GM12878 (cell line): ENCODE data around the gene PHF10. TPM values are rescaled to one million over a fixed set of nuclear protein-coding genes. Genes with fewer than 3 reads are reported as not detected.

ENCODE experiments used
- ATAC-seq: fragments of 200-7000 bp; cut with Tn5 transposase; 3 replicates; pipeline ENCODE4 v1.9.1; 2020; ENCODE audit warnings: mild to moderate bottlenecking, moderate library complexity
- BruUV-seq: library from RNA; stranded (reverse); fragments of 400-500 nt; replicated peaks from 2 replicates; lab custom pipeline; 2021; lab: Mats Ljungman, UMichigan
- CTCF ChIA-PET: fragments of 300-600 bp; sonication (Branson Sonifier 250); formaldehyde crosslinking; extraction: SDS; loops from one replicate; lab custom pipeline; 2021; ENCODE audit warnings: inconsistent platforms; lab: Yijun Ruan, JAX
- POLR2A ChIA-PET: fragments of 350-600 bp; formaldehyde crosslinking; extraction: SDS; loops from one replicate; lab custom pipeline; 2021; ENCODE audit warnings: inconsistent platforms; lab: Charles Lee
- RAD21 ChIA-PET: fragments of 300-600 bp; sonication (Branson Sonifier 250); formaldehyde crosslinking; loops from one replicate; lab custom pipeline; 2023; ENCODE audit warnings: antibody characterized with exemption; ENCODE audit not compliant: unreplicated experiment; lab: Charles Lee
- SMC1A ChIA-PET: fragments of 300-600 bp; sonication (Branson Sonifier 250); formaldehyde crosslinking; loops from one replicate; lab custom pipeline; 2023; ENCODE audit not compliant: unreplicated experiment, uncharacterized antibody; lab: Charles Lee
- DNase-seq: peaks from one replicate; pipeline ENCODE4 v3.0.0-alpha.2; 2011; ENCODE audit warnings: low read depth, low spot score
- FAIRE-seq: peaks from 3 replicates; lab custom pipeline; 2011; peaks lifted over from hg19 to GRCh38; lab: Jason Lieb, UNC
- H2AFZ ChIP-seq: 2 replicates; pipeline ENCODE4 v1.6.0; 2011; ENCODE audit warnings: low read depth, low read length, control low read depth; ENCODE audit not compliant: control insufficient read depth
- H3K27ac ChIP-seq: 2 replicates; pipeline ENCODE4 v1.5.1; 2011; ENCODE audit warnings: control low read depth; ENCODE audit not compliant: control insufficient read depth, insufficient read depth
- H3K27me3 ChIP-seq, 2 experiments: replicated peaks in 1 of 2; 2 replicates each; pipeline versions ENCODE4 v1.6.0 to v1.6.1; 2011; ENCODE audit warnings: low read length in 1 of 2; ENCODE audit not compliant: control insufficient read depth in 2 of 2, insufficient read depth in 2 of 2
- H3K36me3 ChIP-seq, 2 experiments: 2 replicates each; pipeline ENCODE4 v1.5.1; 2011; ENCODE audit warnings: low read length in 1 of 2; ENCODE audit not compliant: control insufficient read depth in 2 of 2, insufficient read depth in 2 of 2
- H3K4me1 ChIP-seq: 2 replicates; pipeline ENCODE4 v1.6.1; 2011; ENCODE audit warnings: mild to moderate bottlenecking, low read length, moderate library complexity, mixed read lengths; ENCODE audit not compliant: control insufficient read depth, insufficient read depth
- H3K4me2 ChIP-seq: 2 replicates; pipeline ENCODE4 v1.6.0; 2011; ENCODE audit warnings: control low read depth; ENCODE audit not compliant: control insufficient read depth, insufficient read depth
- H3K4me3 ChIP-seq: fragments of 200-600 bp; sonication (generic); 2 replicates; pipeline ENCODE4 v1.5.1; 2016
- H3K79me2 ChIP-seq: 2 replicates; pipeline ENCODE4 v1.6.0; 2011; ENCODE audit warnings: low read length; ENCODE audit not compliant: control insufficient read depth, insufficient read depth
- H3K9ac ChIP-seq: 2 replicates; pipeline ENCODE4 v1.8.0; 2011; ENCODE audit warnings: low read length, control low read depth, mixed read lengths; ENCODE audit not compliant: control insufficient read depth, insufficient read depth
- H3K9me3 ChIP-seq: replicated peaks from 3 replicates; pipeline ENCODE4 v1.5.1; 2011; ENCODE audit warnings: mild to moderate bottlenecking, low read length; ENCODE audit not compliant: control insufficient read depth, insufficient read depth
- H4K20me1 ChIP-seq: 2 replicates; pipeline ENCODE4 v1.6.0; 2011; ENCODE audit not compliant: control insufficient read depth, insufficient read depth
- BMI1 ChIP-seq: fragments of 450-650 bp; IDR thresholded peaks from 2 replicates; pipeline ENCODE4 v1.6.1; 2016; ENCODE audit warnings: mild to moderate bottlenecking, moderate library complexity, borderline replicate concordance
- HCFC1 ChIP-seq: fragments of 150-350 bp; IDR thresholded peaks from 2 replicates; pipeline ENCODE4 v1.6.1; 2014; ENCODE audit warnings: low read length
- HDGF ChIP-seq: fragments of 450-650 bp; IDR thresholded peaks from 2 replicates; pipeline ENCODE4 v1.6.1; 2016; ENCODE audit warnings: antibody characterized with exemption
- IKZF1 ChIP-seq: fragments of 450-650 bp; conservative IDR thresholded peaks from 2 replicates; pipeline ENCODE4 v1.6.1; 2017; ENCODE audit warnings: antibody characterized with exemption, mild to moderate bottlenecking
- NFIC ChIP-seq: IDR thresholded peaks from 2 replicates; pipeline ENCODE4 v1.6.1; 2012; ENCODE audit warnings: low read depth, mild to moderate bottlenecking, inconsistent platforms, low read length, moderate library complexity
- RBBP5 ChIP-seq: fragments of 200-600 bp; sonication (generic); conservative IDR thresholded peaks from 2 replicates; pipeline ENCODE4 v1.6.1; 2016
- SRF ChIP-seq, 2 experiments: IDR thresholded peaks; 2 replicates each; pipeline ENCODE4 v1.6.1; 2011; ENCODE audit warnings: low read depth in 2 of 2, low read length in 2 of 2, mild to moderate bottlenecking in 1 of 2, moderate library complexity in 1 of 2
- TBL1XR1 ChIP-seq: IDR thresholded peaks from 2 replicates; pipeline ENCODE4 v1.6.1; 2012; ENCODE audit warnings: low read depth, low read length, improper control_type of control experiment
- YY1 ChIP-seq: IDR thresholded peaks from 2 replicates; pipeline ENCODE4 v1.6.1; 2011; ENCODE audit warnings: low read depth, mild to moderate bottlenecking, low read length
- ZSCAN29 ChIP-seq: fragments of 450-650 bp; IDR thresholded peaks from 2 replicates; pipeline ENCODE4 v1.6.1; 2017; ENCODE audit warnings: mild to moderate bottlenecking, moderate library complexity
- WGBS: methylation state at CpG from one replicate; pipeline ENCODE4 v1.1.6; 2016; ENCODE audit warnings: low lambda C conversion rate; ENCODE audit not compliant: insufficient replicate concordance, insufficient coverage; ENCODE audit errors: missing lambda C conversion rate; 5-methylcytosine and 5-hydroxymethylcytosine counted together
- in situ Hi-C: fragments of 300-500 bp; cut with MboI; formaldehyde crosslinking; loops from 9 replicates; pipeline ENCODE4 v1.14.3; 2018; ENCODE audit warnings: mixed read lengths
- intact Hi-C: fragments of 100-400 bp; cut with micrococcal nuclease; formaldehyde crosslinking; loops from one replicate; pipeline ENCODE4 v1.14.2; 2022; ENCODE audit not compliant: unreplicated experiment
- polyA plus RNA-seq, 11 experiments: library from polyadenylated mRNA; depleted of rRNA in 4 of 11; unstranded in 6 of 11; stranded (reverse) in 5 of 11; fragments of >200 nt; fragmentation: Nextera tagmentation in 4 of 11; fragmentation: Illumina TruSeq in 1 of 11; extraction: Ambion mirVana in 4 of 11; extraction: Trizol in 1 of 11; gene quantifications; 1 replicate in 1 of 11; 2 replicates in 10 of 11; pipeline versions ENCODE4 v1.2.1 to v1.2.3, GENCODE V29; 2011 to 2016; ENCODE audit warnings: inconsistent platforms in 2 of 11, missing spikeins in 2 of 11, low read depth in 1 of 11
- total RNA-seq, 4 experiments: library from RNA; depleted of rRNA in 3 of 4; stranded (reverse); fragments of >200 nt in 3 of 4; fragmentation: Illumina TruSeq in 1 of 4; extraction: Trizol in 1 of 4; gene quantifications; 2 replicates each; pipeline versions ENCODE4 v1.2.1 to v1.2.3, GENCODE V29; 2013 to 2021
- TF ChIP-seq, protein P1 (sequence below): fragments of 450-650 bp; IDR thresholded peaks from 2 replicates; pipeline ENCODE4 v1.6.1; 2018; ENCODE audit warnings: mild to moderate bottlenecking, low read depth, moderate library complexity; ENCODE audit not compliant: partially characterized antibody

The PHF10 gene
- total and polyA plus RNA-seq, 10 of the 15 experiments (the other 5 are each of a cell fraction or from before 2014, with no cell fraction given), result 3.8 to 35.6 (median 15.8) TPM

DNA sequence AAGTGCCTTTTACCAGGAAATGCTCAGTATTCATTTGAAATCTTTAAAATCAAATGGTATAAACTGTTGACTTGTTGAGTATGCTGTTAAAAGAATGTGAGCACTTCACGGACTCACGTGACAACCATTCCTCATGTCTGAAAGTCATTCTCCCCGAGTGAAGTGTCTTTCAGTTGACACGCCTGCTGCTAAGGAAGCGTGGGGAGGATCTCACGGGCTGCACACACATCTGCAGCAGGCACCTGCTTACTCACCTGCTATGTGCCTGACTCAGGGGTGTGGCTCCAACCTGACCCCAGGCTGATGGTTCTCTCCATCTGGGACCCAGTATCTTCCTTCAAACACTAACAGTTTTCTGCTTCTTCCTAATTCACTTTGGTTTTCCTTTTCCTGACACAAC, 55.2 kb downstream of the PHF10 start:
- no peak for ATAC-seq
- DNase-seq, result no peak
- in situ Hi-C loops (no loop called here), intact Hi-C loops (no loop called here)
- Histone ChIP-seq H3K36me3 (peaks cover 0 to 6% of the 10 kb centered on the region in 2 experiments; a peak in 3 of 4 replicates), H3K9ac (no peak overlapping the region), H3K4me1 (no peaks in the 10 kb centered on the region), H2AFZ (no peak overlapping the region), H3K27me3 (no peaks in the 10 kb centered on the region), H3K9me3 (no peaks in the 10 kb centered on the region), H4K20me1 (no peaks in the 10 kb centered on the region), H3K27ac (no peak overlapping the region), H3K4me3 (no peak overlapping the region), H3K4me2 (no peak overlapping the region), H3K79me2 (no peaks in the 10 kb centered on the region)
- 99% methylated on average over 6 of the region's 6 CpGs for WGBS
- TF ChIP-seq IKZF1 (no peak), RBBP5 (no peak), NFIC (no peak), SRF (IDR thresholded peaks at IDR 0.05; ENCODE audit: low read depth in 2 of 2, low read length in 2 of 2) (no peak), BMI1 (no peak)
- no peak for FAIRE-seq
- RAD21 ChIA-PET, result no interaction called here
- CTCF ChIA-PET, result no interaction called here
- POLR2A ChIA-PET, result no interaction called here
- no TSS peak for BruUV-seq
- SMC1A ChIA-PET, result no interaction called here

GRCh38 chr6:169668203-169668847, 56.0 kb downstream of the PHF10 start:
- H3K79me2 ChIP-seq, result no peaks in the 10 kb centered on the region
- peaks cover 3 to 9% of the 10 kb centered on the region in 2 experiments for H3K36me3 ChIP-seq
- no peak overlapping the region for H2AFZ ChIP-seq
- FAIRE-seq (no peak), DNase-seq (no peak), ATAC-seq (no peak)
- H3K27me3 ChIP-seq, result no peaks in the 10 kb centered on the region
- no peak overlapping the region for H3K4me2 ChIP-seq
- ChIA-PET POLR2A (no interaction called here), RAD21 (no interaction called here), SMC1A (no interaction called here), CTCF (no interaction called here)
- H4K20me1 ChIP-seq, result no peaks in the 10 kb centered on the region
- H3K9me3 ChIP-seq, result no peaks in the 10 kb centered on the region
- H3K4me3 ChIP-seq, result no peak overlapping the region
- in situ Hi-C loops (no loop called here), intact Hi-C loops (no loop called here)
- TF ChIP-seq YY1 (no peak), ZSCAN29 (no peak), HCFC1 (no peak), TBL1XR1 (no peak), HDGF (no peak)
- TF ChIP-seq, protein P1, sequence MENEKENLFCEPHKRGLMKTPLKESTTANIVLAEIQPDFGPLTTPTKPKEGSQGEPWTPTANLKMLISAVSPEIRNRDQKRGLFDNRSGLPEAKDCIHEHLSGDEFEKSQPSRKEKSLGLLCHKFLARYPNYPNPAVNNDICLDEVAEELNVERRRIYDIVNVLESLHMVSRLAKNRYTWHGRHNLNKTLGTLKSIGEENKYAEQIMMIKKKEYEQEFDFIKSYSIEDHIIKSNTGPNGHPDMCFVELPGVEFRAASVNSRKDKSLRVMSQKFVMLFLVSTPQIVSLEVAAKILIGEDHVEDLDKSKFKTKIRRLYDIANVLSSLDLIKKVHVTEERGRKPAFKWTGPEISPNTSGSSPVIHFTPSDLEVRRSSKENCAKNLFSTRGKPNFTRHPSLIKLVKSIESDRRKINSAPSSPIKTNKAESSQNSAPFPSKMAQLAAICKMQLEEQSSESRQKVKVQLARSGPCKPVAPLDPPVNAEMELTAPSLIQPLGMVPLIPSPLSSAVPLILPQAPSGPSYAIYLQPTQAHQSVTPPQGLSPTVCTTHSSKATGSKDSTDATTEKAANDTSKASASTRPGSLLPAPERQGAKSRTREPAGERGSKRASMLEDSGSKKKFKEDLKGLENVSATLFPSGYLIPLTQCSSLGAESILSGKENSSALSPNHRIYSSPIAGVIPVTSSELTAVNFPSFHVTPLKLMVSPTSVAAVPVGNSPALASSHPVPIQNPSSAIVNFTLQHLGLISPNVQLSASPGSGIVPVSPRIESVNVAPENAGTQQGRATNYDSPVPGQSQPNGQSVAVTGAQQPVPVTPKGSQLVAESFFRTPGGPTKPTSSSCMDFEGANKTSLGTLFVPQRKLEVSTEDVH, result no peak
- no TSS peak for BruUV-seq
- no peaks in the 10 kb centered on the region for H3K4me1 ChIP-seq
- H3K9ac ChIP-seq, result no peak overlapping the region
- no peak overlapping the region for H3K27ac ChIP-seq
- 95% methylated on average over 15 of the region's 15 CpGs for WGBS
